ENCODE data around the gene NOC2L. TPM values are rescaled to one million over a fixed set of nuclear protein-coding genes. Genes with fewer than 3 reads are reported as not detected.

Gene NOC2L
- total and polyA plus RNA-seq, 9 of the 15 experiments (the other 6 are each of a cell fraction or from before 2014, with no cell fraction given) = 4.0 to 410 (median 200) TPM

DNA sequence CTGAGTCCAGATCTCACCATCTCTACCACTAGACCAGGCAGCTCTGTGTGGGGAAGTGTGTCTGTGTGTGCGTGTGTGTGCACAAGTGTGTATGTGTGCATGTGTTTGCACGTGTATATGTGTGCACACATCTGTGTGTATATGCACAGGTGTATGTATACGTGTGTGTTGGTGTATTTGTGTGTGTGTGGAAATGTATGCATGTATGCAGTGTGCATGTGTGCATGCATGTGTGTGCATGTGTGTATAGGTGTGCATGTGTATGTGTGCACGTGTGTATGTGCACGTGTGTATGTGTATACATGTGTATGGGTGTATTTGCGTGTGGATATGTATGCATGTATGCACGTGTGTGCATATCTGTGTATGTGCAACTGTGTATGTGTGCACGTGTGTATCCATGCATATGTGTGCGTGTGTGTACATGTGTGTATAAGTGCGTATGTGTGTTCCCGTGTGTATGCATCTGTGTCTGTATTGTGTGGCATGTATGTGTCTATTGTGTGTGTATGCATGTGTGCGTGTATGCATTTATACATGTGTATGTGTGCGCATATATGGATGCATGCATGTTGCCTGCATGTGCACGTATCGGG is 10.3 kb upstream of the NOC2L start (continued):
- no peak for TF ChIP-seq SLC30A9 (CRISPR knock-in tag; IDR thresholded peaks at IDR 0.05)
- TF ChIP-seq NFIX (CRISPR knock-in tag; IDR thresholded peaks at IDR 0.05; ENCODE audit: low read depth) = no peak
- TF ChIP-seq, protein P1, sequence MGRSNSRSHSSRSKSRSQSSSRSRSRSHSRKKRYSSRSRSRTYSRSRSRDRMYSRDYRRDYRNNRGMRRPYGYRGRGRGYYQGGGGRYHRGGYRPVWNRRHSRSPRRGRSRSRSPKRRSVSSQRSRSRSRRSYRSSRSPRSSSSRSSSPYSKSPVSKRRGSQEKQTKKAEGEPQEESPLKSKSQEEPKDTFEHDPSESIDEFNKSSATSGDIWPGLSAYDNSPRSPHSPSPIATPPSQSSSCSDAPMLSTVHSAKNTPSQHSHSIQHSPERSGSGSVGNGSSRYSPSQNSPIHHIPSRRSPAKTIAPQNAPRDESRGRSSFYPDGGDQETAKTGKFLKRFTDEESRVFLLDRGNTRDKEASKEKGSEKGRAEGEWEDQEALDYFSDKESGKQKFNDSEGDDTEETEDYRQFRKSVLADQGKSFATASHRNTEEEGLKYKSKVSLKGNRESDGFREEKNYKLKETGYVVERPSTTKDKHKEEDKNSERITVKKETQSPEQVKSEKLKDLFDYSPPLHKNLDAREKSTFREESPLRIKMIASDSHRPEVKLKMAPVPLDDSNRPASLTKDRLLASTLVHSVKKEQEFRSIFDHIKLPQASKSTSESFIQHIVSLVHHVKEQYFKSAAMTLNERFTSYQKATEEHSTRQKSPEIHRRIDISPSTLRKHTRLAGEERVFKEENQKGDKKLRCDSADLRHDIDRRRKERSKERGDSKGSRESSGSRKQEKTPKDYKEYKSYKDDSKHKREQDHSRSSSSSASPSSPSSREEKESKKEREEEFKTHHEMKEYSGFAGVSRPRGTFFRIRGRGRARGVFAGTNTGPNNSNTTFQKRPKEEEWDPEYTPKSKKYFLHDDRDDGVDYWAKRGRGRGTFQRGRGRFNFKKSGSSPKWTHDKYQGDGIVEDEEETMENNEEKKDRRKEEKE (IDR thresholded peaks at IDR 0.05; ENCODE audit: borderline replicate concordance in 1 of 2, control insufficient read depth in 1 of 2, low read depth in 2 of 2, low read length in 1 of 2) = no peak
- no peak for TF ChIP-seq NR2C2 (CRISPR knock-in tag; IDR thresholded peaks at IDR 0.05)
- TF ChIP-seq NR2C2 (tag; IDR thresholded peaks at IDR 0.05) = no peak
- no peak for TF ChIP-seq THRAP3 (IDR thresholded peaks at IDR 0.05; ENCODE audit: borderline replicate concordance)
- no peak for TF ChIP-seq ZSCAN32 (CRISPR knock-in tag; IDR thresholded peaks at IDR 0.05)
- no peak for TF ChIP-seq MTA3 (IDR thresholded peaks at IDR 0.05; ENCODE audit: borderline replicate concordance)
- TF ChIP-seq ZNF79 (CRISPR knock-in tag; IDR thresholded peaks at IDR 0.05; ENCODE audit: low read depth) = no peak
- TF ChIP-seq HNRNPL (IDR thresholded peaks at IDR 0.05; ENCODE audit: low read depth, low read length) = no peak
- no peak for TF ChIP-seq RBFOX2 (IDR thresholded peaks at IDR 0.05; ENCODE audit: low read depth, low read length)
- TF ChIP-seq NEUROD1 (IDR thresholded peaks at IDR 0.05; ENCODE audit: borderline replicate concordance, low read depth, low read length, partially characterized antibody) = no peak
- TF ChIP-seq PHF20 (IDR thresholded peaks at IDR 0.05; ENCODE audit: partially characterized antibody) = peak; percentile 66
- TF ChIP-seq, protein P2, sequence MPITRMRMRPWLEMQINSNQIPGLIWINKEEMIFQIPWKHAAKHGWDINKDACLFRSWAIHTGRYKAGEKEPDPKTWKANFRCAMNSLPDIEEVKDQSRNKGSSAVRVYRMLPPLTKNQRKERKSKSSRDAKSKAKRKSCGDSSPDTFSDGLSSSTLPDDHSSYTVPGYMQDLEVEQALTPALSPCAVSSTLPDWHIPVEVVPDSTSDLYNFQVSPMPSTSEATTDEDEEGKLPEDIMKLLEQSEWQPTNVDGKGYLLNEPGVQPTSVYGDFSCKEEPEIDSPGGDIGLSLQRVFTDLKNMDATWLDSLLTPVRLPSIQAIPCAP (CRISPR knock-in tag; IDR thresholded peaks at IDR 0.05; ENCODE audit: borderline replicate concordance) = no peak
- TF ChIP-seq KDM1A (IDR thresholded peaks at IDR 0.05) = peak in 1 of 2 experiments; percentile 98; a peak in 2 of 4 replicates
- no peak; the same call in 1 of the 2 replicates for TF ChIP-seq IRF2 (CRISPR knock-in tag; IDR thresholded peaks at IDR 0.05)
- TF ChIP-seq BRF1 (IDR thresholded peaks at IDR 0.05; ENCODE audit: borderline replicate concordance, extremely low read depth, insufficient read length) = no peak
- no peak for TF ChIP-seq CBX5 (IDR thresholded peaks at IDR 0.05; ENCODE audit: borderline replicate concordance, low read depth)
- TF ChIP-seq ZBTB43 (CRISPR knock-in tag; IDR thresholded peaks at IDR 0.05) = peak; percentile 87; the same call in 1 of the 2 replicates
- TF ChIP-seq TSC22D4 (tag; IDR thresholded peaks at IDR 0.05) = no peak
- no peak for TF ChIP-seq RFX7 (CRISPR knock-in tag; IDR thresholded peaks at IDR 0.05)
- TF ChIP-seq ZNF384 (IDR thresholded peaks at IDR 0.05; ENCODE audit: low read depth, low read length) = no peak
- TF ChIP-seq CCAR2 (IDR thresholded peaks at IDR 0.05; ENCODE audit: low read depth, low read length) = no peak
- no peak for TF ChIP-seq SMC3 (conservative IDR thresholded peaks at IDR 0.05; ENCODE audit: insufficient read depth, low read depth, low read length)
- no peak for TF ChIP-seq ZNF354B (CRISPR knock-in tag; IDR thresholded peaks at IDR 0.05)
- no peak for TF ChIP-seq ILK (tag; IDR thresholded peaks at IDR 0.05; ENCODE audit: borderline replicate concordance, low read depth)
